ENCODE data around the gene PERM1. TPM values are rescaled to one million over a fixed set of nuclear protein-coding genes. Genes with fewer than 3 reads are reported as not detected.

PERM1 gene
- total and polyA plus RNA-seq, 9 of the 15 experiments (the other 6 are each of a cell fraction or from before 2014, with no cell fraction given): not detected

GRCh38 chr1:965526-966134 lies 16.3 kb downstream of the PERM1 start (continued):
- TF ChIP-seq ZBTB34 (CRISPR knock-in tag; IDR thresholded peaks at IDR 0.05): no peak
- TF ChIP-seq CREB1 (IDR thresholded peaks at IDR 0.05): no peak
- peak; percentile 36; the same call in 1 of the 2 replicates for TF ChIP-seq CREB1 (CRISPR knock-in tag; IDR thresholded peaks at IDR 0.05)
- TF ChIP-seq ZNF696 (CRISPR knock-in tag; conservative IDR thresholded peaks at IDR 0.05): no peak
- TF ChIP-seq FOXJ2 (tag; IDR thresholded peaks at IDR 0.05): no peak
- no peak for TF ChIP-seq COPS2 (conservative IDR thresholded peaks at IDR 0.05)
- no peak for TF ChIP-seq NFYB (IDR thresholded peaks at IDR 0.05; ENCODE audit: extremely low read depth, insufficient read length)
- no peak for TF ChIP-seq RFX1 (IDR thresholded peaks at IDR 0.05)
- TF ChIP-seq ZNF740 (CRISPR knock-in tag; IDR thresholded peaks at IDR 0.05): peak; percentile 71
- no peak for TF ChIP-seq ZNF740 (tag; IDR thresholded peaks at IDR 0.05)
- no peak for TF ChIP-seq MYBL2 (IDR thresholded peaks at IDR 0.05; ENCODE audit: low read depth)
- no peak for TF ChIP-seq MYBL2 (CRISPR knock-in tag; IDR thresholded peaks at IDR 0.05; ENCODE audit: borderline replicate concordance)
- no peak for TF ChIP-seq ZBTB9 (CRISPR knock-in tag; IDR thresholded peaks at IDR 0.05)
- no peak for TF ChIP-seq ZNF589 (CRISPR knock-in tag; IDR thresholded peaks at IDR 0.05; ENCODE audit: low read depth)
- no peak for TF ChIP-seq ZBTB12 (CRISPR knock-in tag; IDR thresholded peaks at IDR 0.05)
- TF ChIP-seq MTA2 (IDR thresholded peaks at IDR 0.05; ENCODE audit: low read depth): no peak
- no peak for TF ChIP-seq ZNF217 (CRISPR knock-in tag; IDR thresholded peaks at IDR 0.05)
- peak; percentile 28 for TF ChIP-seq HMGN3 (IDR thresholded peaks at IDR 0.05; ENCODE audit: borderline replicate concordance, extremely low read depth, insufficient read length, low read depth, low read length)
- no peak for TF ChIP-seq RAD21 (CRISPR knock-in tag; conservative IDR thresholded peaks at IDR 0.05 in 1 of 2, IDR thresholded peaks at IDR 0.05 in 1 of 2)
- no peak for TF ChIP-seq ZNF311 (CRISPR knock-in tag; IDR thresholded peaks at IDR 0.05)
- no peak for TF ChIP-seq HDAC1 (IDR thresholded peaks at IDR 0.05)
- TF ChIP-seq ZNF511 (CRISPR knock-in tag; IDR thresholded peaks at IDR 0.05): 0 out of 2 replicates have a peak, but pooled peaks have one; percentile 19
- no peak for TF ChIP-seq NCOR1 (IDR thresholded peaks at IDR 0.05)

All from K562 (cell line).